CD14-positive monocyte (primary cell): Measurements from ENCODE around the gene CHD3. TPM values are rescaled to one million over a fixed set of nuclear protein-coding genes. Genes with fewer than 3 reads are reported as not detected.
A peak's percentile ranks its signal among the peaks of the same experiment; 100 is the strongest.

ENCODE experiments used
- DNase-seq, 3 donors: peaks; one replicate each; pipeline ENCODE4 v3.0.0-alpha.2; 2011 to 2022
- H2AFZ ChIP-seq: 2 replicates; pipeline ENCODE4 v1.6.0; 2012; ENCODE audit warnings: mild to moderate bottlenecking, low read depth, low read length, inconsistent platforms; ENCODE audit not compliant: insufficient read depth, poor library complexity, severe bottlenecking
- H3K27ac ChIP-seq, 2 donors: 1 replicate in 1 of 2; 2 replicates in 1 of 2; pipeline ENCODE4 v1.5.1; 2012 to 2013; ENCODE audit warnings: low read length in 2 of 2, control low read depth in 1 of 2, inconsistent platforms in 1 of 2, low read depth in 1 of 2, mild to moderate bottlenecking in 1 of 2
- H3K27me3 ChIP-seq, 2 donors: one replicate each; pipeline versions ENCODE4 v1.6.0 to v1.6.1; 2011 to 2013; ENCODE audit warnings: low read length in 2 of 2; ENCODE audit not compliant: control insufficient read depth in 2 of 2, insufficient read depth in 2 of 2
- H3K36me3 ChIP-seq, 2 donors: replicated peaks in 1 of 2; 1 replicate in 1 of 2; 2 replicates in 1 of 2; pipeline versions ENCODE4 v1.5.1 to v1.6.1; 2012 to 2013; ENCODE audit warnings: low read length in 2 of 2, control low read depth in 1 of 2, inconsistent platforms in 1 of 2, mild to moderate bottlenecking in 1 of 2; ENCODE audit not compliant: insufficient read depth in 2 of 2, control insufficient read depth in 1 of 2
- H3K4me1 ChIP-seq, 2 donors: 1 replicate in 1 of 2; 2 replicates in 1 of 2; pipeline versions ENCODE4 v1.5.1 to v1.6.1; 2012 to 2013; ENCODE audit warnings: low read length in 2 of 2, control low read depth in 1 of 2, inconsistent platforms in 1 of 2, mild to moderate bottlenecking in 1 of 2, moderate library complexity in 1 of 2; ENCODE audit not compliant: insufficient read depth in 2 of 2, control insufficient read depth in 1 of 2
- H3K4me2 ChIP-seq: replicated peaks from 2 replicates; pipeline ENCODE3; 2012; ENCODE audit warnings: low read length, moderate library complexity, mild to moderate bottlenecking; ENCODE audit not compliant: poor library complexity, severe bottlenecking; ENCODE audit errors: extremely low read depth
- H3K4me3 ChIP-seq, 3 experiments: fragments of 200-600 bp in 1 of 3; sonication (generic) in 1 of 3; replicated peaks in 1 of 3; 1 replicate in 2 of 3; 2 replicates in 1 of 3; pipeline ENCODE4 v1.5.1; 2011 to 2013; ENCODE audit warnings: low read length in 3 of 3, mild to moderate bottlenecking in 3 of 3, control low read depth in 2 of 3, low read depth in 2 of 3, inconsistent platforms in 1 of 3, moderate library complexity in 1 of 3
- H3K79me2 ChIP-seq: 2 replicates; pipeline ENCODE4 v1.6.0; 2012; ENCODE audit warnings: mild to moderate bottlenecking, control low read depth, inconsistent platforms, low read length, moderate library complexity; ENCODE audit not compliant: insufficient read depth
- H3K9ac ChIP-seq: 2 replicates; pipeline ENCODE4 v1.6.0; 2017; ENCODE audit warnings: low read length, mild to moderate bottlenecking; ENCODE audit not compliant: insufficient read depth, poor library complexity, severe bottlenecking
- H3K9me3 ChIP-seq, 2 donors: replicated peaks in 1 of 2; 1 replicate in 1 of 2; 2 replicates in 1 of 2; pipeline versions ENCODE4 v1.5.1 to v1.6.1; 2012 to 2013; ENCODE audit warnings: low read length in 2 of 2, control low read depth in 1 of 2; ENCODE audit not compliant: control insufficient read depth in 1 of 2, insufficient read depth in 1 of 2
- H4K20me1 ChIP-seq: 2 replicates; pipeline ENCODE4 v1.6.0; 2012; ENCODE audit warnings: mild to moderate bottlenecking, low read length, control low read depth, moderate library complexity; ENCODE audit not compliant: insufficient read depth
- H3K27ac Mint-ChIP-seq, 7 donors: one replicate each; pipeline ENCODE4 v1.8.0; 2020; ENCODE audit warnings: mild to moderate bottlenecking in 7 of 7, mixed read lengths in 7 of 7, moderate library complexity in 6 of 7, inconsistent platforms in 2 of 7
- H3K27me3 Mint-ChIP-seq, 3 donors: one replicate each; pipeline ENCODE4 v1.8.0; 2021 to 2022; ENCODE audit warnings: low read depth in 3 of 3, mild to moderate bottlenecking in 3 of 3, mixed read lengths in 3 of 3, moderate library complexity in 3 of 3, inconsistent platforms in 1 of 3
- H3K36me3 Mint-ChIP-seq, 2 donors: one replicate each; pipeline ENCODE4 v1.8.0; 2020; ENCODE audit warnings: mixed read lengths in 2 of 2, inconsistent platforms in 1 of 2, mild to moderate bottlenecking in 1 of 2
- H3K4me1 Mint-ChIP-seq: one replicate; pipeline ENCODE4 v1.8.0; 2020; ENCODE audit warnings: mild to moderate bottlenecking, mixed read lengths
- H3K4me3 Mint-ChIP-seq, 2 donors: one replicate each; pipeline ENCODE4 v1.8.0; 2020; ENCODE audit warnings: mild to moderate bottlenecking in 2 of 2, mixed read lengths in 2 of 2, moderate library complexity in 1 of 2
- H3K9me3 Mint-ChIP-seq, 7 donors: one replicate each; pipeline ENCODE4 v1.8.0; 2020 to 2022; ENCODE audit warnings: mixed read lengths in 7 of 7, mild to moderate bottlenecking in 6 of 7, moderate library complexity in 6 of 7, inconsistent platforms in 2 of 7
- WGBS: methylation state at CpG from one replicate; pipeline ENCODE4 v1.1.5; 2013; ENCODE audit warnings: missing lambda C conversion rate; ENCODE audit not compliant: insufficient coverage; 5-methylcytosine and 5-hydroxymethylcytosine counted together
- intact Hi-C, 2 donors: fragments of 100-400 bp; cut with micrococcal nuclease; formaldehyde crosslinking; loops; one replicate each; pipeline versions ENCODE4 v1.15.0 to v1.15.1; 2023
- polyA plus RNA-seq, 3 donors: library from polyadenylated mRNA; depleted of rRNA in 1 of 3; unstranded in 2 of 3; stranded (reverse) in 1 of 3; fragments of 300-500 nt in 2 of 3; fragments of >200 nt in 1 of 3; fragmentation: Illumina TruSeq in 2 of 3; gene quantifications; 1 replicate in 2 of 3; 2 replicates in 1 of 3; pipeline ENCODE4 v1.2.3, GENCODE V29; 2012 to 2021
- TF ChIP-seq, protein P1 (sequence below): fragments of 200-600 bp; IDR thresholded peaks from one replicate; pipeline ENCODE4 v1.8.0; 2022; ENCODE audit warnings: antibody characterized with exemption, mild to moderate bottlenecking

The CHD3 gene
- polyA plus RNA-seq, 3 donors: 0.55 to 67.9 (median 0.91) TPM

- no peaks in the 10 kb centered on the region for H3K9me3 Mint-ChIP-seq
- Histone ChIP-seq H3K9ac (peak overlapping the region; percentile 74), H3K79me2 (peaks cover 86% of the 10 kb centered on the region), H3K4me1 (peaks cover 66 to 74% of the 10 kb centered on the region in 2 donors), H3K27ac (peak overlapping the region; percentile 37 to 82), H3K9me3 (no peaks in the 10 kb centered on the region), H3K36me3 (peaks cover 11 to 19% of the 10 kb centered on the region in 2 donors), H3K4me2 (peak overlapping the region; percentile 99), H3K27me3 (no peaks in the 10 kb centered on the region), H3K4me3 (peak overlapping the region; percentile 48 to 98 (median 89)), H2AFZ (peak overlapping the region; percentile 69), H4K20me1 (peaks cover 13% of the 10 kb centered on the region)
- TF ChIP-seq, protein P1, sequence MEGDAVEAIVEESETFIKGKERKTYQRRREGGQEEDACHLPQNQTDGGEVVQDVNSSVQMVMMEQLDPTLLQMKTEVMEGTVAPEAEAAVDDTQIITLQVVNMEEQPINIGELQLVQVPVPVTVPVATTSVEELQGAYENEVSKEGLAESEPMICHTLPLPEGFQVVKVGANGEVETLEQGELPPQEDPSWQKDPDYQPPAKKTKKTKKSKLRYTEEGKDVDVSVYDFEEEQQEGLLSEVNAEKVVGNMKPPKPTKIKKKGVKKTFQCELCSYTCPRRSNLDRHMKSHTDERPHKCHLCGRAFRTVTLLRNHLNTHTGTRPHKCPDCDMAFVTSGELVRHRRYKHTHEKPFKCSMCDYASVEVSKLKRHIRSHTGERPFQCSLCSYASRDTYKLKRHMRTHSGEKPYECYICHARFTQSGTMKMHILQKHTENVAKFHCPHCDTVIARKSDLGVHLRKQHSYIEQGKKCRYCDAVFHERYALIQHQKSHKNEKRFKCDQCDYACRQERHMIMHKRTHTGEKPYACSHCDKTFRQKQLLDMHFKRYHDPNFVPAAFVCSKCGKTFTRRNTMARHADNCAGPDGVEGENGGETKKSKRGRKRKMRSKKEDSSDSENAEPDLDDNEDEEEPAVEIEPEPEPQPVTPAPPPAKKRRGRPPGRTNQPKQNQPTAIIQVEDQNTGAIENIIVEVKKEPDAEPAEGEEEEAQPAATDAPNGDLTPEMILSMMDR: no peak
- peaks cover 7% of the 10 kb centered on the region for H3K4me1 Mint-ChIP-seq
- intact Hi-C loops: no loop called here
- DNase-seq: no peak
- peaks cover 0 to 1% (median 1%) of the 10 kb centered on the region in 3 donors for H3K27me3 Mint-ChIP-seq
- peaks cover 15 to 22% of the 10 kb centered on the region in 2 donors for H3K36me3 Mint-ChIP-seq
- peak overlapping the region in 1 of 7 donors; percentile 95 for H3K27ac Mint-ChIP-seq
- 0% methylated on average over 12 of the region's 30 CpGs for WGBS
- H3K4me3 Mint-ChIP-seq: no peak overlapping the region
Measured at GRCh38 chr17:7886227-7887037, 2.2 kb upstream of the CHD3 start.

DNA sequence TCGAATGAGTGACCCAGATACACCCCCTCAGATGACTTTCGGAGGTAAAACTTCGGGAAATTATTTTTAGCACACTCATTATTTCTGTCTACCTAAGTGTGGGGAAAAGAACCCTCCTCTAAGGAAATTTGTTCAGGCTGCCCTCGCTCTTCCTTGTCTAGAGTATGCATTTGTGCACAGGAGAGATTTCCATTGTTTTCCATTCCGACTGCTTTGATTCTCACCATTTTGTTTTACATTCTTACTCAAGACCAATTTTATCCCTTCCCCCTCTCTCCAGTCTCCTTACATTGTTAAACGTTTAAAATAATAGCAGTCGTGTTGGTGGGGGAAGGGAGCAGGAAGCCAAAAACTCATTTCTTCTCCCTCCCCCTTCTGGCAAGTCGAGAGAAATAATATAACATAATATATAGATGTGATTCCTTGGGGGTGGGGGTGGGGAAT is 1.5 kb upstream of the CHD3 start:
- TF ChIP-seq, protein P1: no peak
- peak overlapping the region; percentile 37 to 82 for H3K27ac ChIP-seq
- no peak overlapping the region for H3K4me3 Mint-ChIP-seq
- peak overlapping the region; percentile 69 for H2AFZ ChIP-seq
- H3K4me2 ChIP-seq: peak overlapping the region; percentile 99
- H3K36me3 ChIP-seq: peaks cover 14 to 24% of the 10 kb centered on the region in 2 donors
- H3K4me3 ChIP-seq: peak overlapping the region; percentile 48 to 98 (median 89)
- H3K4me1 Mint-ChIP-seq: peaks cover 11% of the 10 kb centered on the region
- no CpG with 5 or more reads among the region's 8 CpGs for WGBS
- H3K27me3 ChIP-seq: no peaks in the 10 kb centered on the region
- peaks cover 63 to 71% of the 10 kb centered on the region in 2 donors for H3K4me1 ChIP-seq
- H3K9me3 Mint-ChIP-seq: no peaks in the 10 kb centered on the region
- H3K27ac Mint-ChIP-seq: no peak overlapping the region
- H3K9me3 ChIP-seq: no peaks in the 10 kb centered on the region
- peaks cover 0 to 1% (median 1%) of the 10 kb centered on the region in 3 donors for H3K27me3 Mint-ChIP-seq
- intact Hi-C loops: no loop called here
- peaks cover 13% of the 10 kb centered on the region for H4K20me1 ChIP-seq
- H3K9ac ChIP-seq: peak overlapping the region; percentile 74
- DNase-seq: no peak
- H3K79me2 ChIP-seq: peaks cover 88% of the 10 kb centered on the region
- peaks cover 18 to 27% of the 10 kb centered on the region in 2 donors for H3K36me3 Mint-ChIP-seq
